ENCODE data around the gene ATG3. TPM values are rescaled to one million over a fixed set of nuclear protein-coding genes. Genes with fewer than 3 reads are reported as not detected.
A peak's percentile ranks its signal among the peaks of the same experiment; 100 is the strongest.
"Not testable (repeated sequence)": the region's sequence is repeated elsewhere in the genome, so short reads cannot be mapped to it uniquely, and the experiment has no call there.

Gene ATG3
- 84.6 and 103 TPM in 2 replicates for total RNA-seq

GRCh38 chr3:112561734-112562529, at the start of gene ATG3, which contains the start of gene SLC35A5:
TSS of gene ATG3 (minus strand) at chr3:112561962. CDS start at chr3:112561528, 434 bp downstream.
TSS of gene SLC35A5 (plus strand) at chr3:112562045. CDS start at chr3:112563404, 1,359 bp downstream.
- peak; percentile 99 for DNase-seq

- no peak for DNase-seq
Measured at GRCh38 chr3:112610121-112610520, 48.4 kb upstream of the ATG3 start.

DNA sequence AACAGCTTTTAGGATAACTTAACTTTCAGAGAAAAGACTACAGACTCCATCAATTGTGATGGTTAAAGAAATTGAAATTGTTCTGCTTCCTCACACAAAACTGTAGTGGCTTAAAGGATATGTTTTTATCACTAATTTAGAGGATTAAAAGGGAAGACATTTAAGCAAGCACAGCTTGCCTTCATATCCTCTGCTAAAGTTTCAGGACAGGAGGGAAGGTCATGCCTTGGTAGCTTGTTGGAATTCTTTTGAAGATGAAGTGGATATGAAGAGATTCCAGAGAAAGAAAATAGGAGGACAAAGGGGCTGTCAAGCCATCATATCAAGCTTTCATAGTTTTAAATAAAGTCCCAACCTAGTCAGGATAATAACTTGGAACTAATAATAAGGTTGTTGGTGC, 46.1 kb upstream of the ATG3 start:
- DNase-seq = no peak

- DNase-seq = no peak
Measured at GRCh38 chr3:112606098-112606497, 44.3 kb upstream of the ATG3 start.

- DNase-seq = peak; percentile 99
Measured at GRCh38 chr3:112605285-112605684, 43.5 kb upstream of the ATG3 start.

DNA sequence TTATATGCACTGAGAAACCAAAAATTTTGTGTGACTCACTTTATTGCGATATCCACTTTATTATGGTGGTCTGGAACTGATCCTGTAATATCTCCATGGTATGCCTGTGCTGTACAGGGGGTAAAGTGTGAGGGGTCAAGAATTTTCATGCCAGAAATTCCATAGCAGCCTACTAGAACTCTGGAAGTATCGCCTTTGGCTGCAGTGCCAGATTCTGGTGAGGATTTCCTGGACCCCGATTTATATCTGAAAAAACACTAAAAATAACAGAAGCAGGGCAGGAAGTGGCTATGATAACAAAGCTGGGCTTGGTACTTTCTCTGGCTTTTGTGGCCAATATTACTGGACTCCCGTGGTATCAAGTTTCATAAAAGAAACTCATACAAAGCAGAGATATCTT, 42.8 kb upstream of the ATG3 start:
- peak; percentile 93 for DNase-seq

DNA sequence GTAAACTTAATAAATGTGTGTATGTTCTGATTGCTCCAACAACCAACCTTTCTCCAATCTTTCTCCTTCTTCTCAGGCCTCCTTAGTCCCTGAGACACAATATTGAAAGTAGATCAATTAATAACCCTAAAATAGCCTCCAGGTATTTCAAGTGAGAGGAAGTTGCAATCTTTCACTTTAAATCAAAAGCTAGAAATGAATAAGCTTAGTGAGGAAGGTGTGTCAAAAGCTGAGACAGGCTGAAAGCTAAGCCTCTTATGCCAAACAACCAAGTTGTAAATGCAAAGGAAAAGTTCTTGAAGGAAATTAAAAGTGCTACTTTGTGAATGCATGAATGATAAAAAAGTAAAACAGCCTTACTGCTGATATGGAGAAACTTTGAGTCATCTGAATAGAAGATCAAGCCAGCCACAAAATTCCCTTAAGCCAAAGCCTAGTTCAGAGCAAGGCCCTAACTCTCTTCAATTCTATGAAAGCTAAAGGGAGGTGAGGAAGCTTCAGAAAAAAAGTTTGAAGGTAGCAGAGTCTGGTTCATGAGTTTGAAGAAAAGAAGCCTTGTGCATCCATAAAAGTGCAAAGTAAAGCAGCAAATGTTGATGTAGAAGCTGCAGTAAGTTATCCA, 40.6 kb upstream of the ATG3 start:
- DNase-seq = no peak

DNA sequence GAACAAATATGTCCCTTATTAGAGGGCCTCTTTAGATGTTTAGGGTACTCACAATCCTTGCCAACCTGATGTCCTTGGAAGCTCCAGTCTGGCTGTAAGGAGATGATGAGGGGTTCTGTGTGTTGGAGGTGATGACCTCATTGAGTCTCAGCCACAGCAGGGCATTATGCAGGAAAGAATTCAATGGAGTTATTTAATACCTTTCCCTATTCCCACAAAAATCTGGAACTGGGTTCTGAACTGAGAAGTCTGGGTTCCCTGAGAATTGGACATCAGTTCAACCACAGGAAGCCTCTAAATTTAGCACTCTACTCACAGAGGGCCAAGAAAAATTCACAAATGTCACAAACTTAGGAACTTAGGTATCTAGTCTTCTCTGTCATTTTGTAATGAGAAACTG, 37.0 kb upstream of the ATG3 start:
- DNase-seq = no peak

GRCh38 chr3:112597945-112598344, 36.2 kb upstream of the ATG3 start:
- DNase-seq = no peak

DNA sequence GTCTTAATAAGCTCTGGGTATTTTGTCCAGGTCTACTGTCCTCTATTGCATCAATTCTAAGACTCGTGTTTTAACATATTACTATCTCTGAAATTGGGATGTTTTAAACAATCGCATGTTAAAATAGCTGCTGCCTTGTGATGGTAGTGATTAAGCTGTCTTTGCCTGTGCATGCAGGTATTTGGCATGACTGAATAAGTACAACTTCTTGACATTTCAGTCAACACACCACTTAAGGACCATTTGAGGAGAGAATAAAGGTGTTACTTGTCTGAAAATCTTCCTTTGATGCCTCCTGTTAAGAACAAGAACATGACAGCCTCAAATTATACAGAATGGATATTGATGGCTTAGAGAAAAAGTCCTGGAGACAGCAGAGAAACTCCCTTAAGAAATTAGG, 33.1 kb upstream of the ATG3 start:
- DNase-seq = no peak

DNA sequence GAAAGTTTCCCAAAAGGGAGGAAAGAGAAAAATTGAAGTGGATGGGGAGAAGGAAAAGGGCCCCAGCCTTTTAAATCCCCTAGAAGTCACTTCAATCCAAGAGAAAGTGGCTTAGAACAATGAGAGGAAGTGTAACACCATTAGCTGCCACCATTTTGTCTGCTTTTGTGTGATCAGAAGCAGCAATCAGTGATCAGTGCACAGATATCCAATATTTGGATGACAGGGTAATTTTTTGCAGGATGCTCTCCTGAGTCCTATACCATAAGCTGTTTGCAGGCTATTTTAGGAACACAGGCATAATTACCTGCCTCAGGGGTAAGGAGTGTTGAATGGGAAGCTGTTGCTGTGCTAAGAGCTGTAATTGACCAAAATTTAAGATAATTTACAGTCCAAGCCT, 31.5 kb upstream of the ATG3 start:
- DNase-seq = no peak

DNA sequence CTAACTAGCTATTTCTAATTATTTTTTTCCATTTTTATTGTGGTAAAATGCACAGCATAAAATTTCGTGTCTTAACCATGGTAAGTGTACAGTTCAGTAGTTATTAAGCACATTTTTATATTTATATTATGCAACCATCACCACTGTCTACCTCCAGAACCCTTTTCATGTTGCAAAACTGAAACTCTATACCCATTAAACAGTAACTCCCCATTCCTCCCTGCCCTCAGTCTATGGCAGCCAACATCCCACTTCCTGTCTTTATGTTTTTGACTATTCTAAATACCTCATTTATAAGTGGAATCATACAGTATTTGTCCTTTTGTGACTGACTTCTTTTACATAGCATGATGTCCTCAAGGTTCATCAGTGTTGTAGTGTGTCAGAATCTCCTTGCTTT, 25.6 kb upstream of the ATG3 start:
- DNase-seq = no peak

DNA sequence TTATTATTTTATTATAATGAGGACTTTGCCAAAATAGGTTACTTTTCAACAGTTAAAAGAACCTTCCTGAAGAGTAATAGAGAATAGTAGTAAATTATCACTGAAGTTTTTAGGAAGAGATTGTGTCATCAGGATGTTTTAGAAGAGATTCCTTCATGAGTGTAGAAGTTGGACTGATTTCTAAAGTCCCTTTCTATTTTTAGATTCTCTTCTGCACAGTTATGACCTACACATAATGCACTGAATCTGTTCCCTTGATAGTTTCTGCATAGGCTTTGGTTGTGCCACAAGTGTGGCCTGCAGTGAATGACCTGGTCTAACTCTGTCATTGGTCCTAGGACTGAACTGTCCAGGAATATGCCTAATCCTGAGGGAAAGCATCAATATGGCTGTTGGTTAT, 24.0 kb upstream of the ATG3 start:
- no peak for DNase-seq

DNA sequence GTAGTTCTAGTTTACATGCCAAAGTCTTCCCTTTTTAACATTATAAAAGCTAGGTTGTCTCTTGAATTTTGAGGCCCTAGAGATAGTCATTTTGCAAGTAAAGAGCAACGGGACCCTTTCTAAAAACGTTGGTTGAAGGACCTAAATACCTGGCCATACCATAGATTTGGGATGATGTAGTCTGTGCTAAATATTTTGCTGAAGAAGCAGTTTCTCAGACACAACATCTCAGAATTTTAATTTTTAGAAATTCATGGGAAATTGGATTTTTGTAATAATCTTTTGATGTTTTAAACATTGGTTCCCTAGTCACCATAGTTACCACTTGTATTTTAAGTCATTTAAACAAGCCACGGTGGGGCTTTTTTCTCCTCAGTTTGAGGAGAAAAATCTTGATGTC, 21.3 kb upstream of the ATG3 start:
- no peak for DNase-seq

GRCh38 chr3:112582244-112582874, 20.6 kb upstream of the ATG3 start:
- peak; percentile 88 for DNase-seq

- no peak for DNase-seq
Measured at GRCh38 chr3:112579697-112580096, 17.9 kb upstream of the ATG3 start.

DNA sequence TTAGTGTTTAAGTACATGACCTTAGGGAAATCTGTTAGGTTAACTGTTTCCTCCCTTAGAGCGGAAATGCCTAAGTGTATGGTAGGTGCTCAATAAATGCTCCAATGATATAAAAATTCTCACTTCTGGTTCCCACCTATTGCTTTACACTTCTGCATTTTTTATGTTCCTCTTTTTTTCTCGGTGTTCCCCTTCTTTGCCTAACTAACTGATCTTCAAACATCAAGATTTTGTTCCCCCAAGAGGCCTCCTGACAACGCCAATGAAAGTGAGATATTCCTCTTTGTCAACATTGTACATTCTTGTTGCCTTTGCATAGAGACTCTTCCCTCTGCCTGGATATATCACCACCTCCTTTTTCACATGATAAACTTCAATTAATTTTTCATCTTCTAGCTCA, 17.5 kb upstream of the ATG3 start:
- DNase-seq = no peak

GRCh38 chr3:112572701-112573100, 10.9 kb upstream of the ATG3 start:
- no peak for DNase-seq

DNA sequence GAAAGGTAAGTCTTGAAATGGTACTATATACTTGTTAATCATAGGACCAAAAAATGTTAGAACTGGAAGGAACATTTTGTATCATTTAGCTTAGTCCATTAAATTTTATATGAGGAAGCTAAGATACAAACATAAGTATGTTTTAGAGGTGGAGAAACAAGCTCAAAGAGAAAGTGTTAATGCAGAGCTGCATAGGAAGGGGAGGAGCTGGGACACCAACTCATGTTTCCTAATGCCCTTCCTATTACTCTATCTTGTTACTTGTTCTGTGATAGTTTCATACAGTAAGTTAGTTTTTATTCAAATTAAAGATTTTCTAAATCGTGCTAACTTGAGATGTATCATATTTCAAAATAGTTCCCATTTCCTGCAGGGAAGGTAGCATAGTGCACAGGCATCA, 7.5 kb upstream of the ATG3 start:
- peak; percentile 33 for DNase-seq

- DNase-seq = peak; percentile 29
Measured at GRCh38 chr3:112568642-112569041, 6.9 kb upstream of the ATG3 start.

GRCh38 chr3:112564940-112565305, 3.2 kb upstream of the ATG3 start:
- DNase-seq = no peak

- not testable (repeated sequence) for DNase-seq
Measured at GRCh38 chr3:112564247-112564939, 2.6 kb upstream of the ATG3 start.

GRCh38 chr3:112561484-112561733, 353 bp downstream of the ATG3 start:
- no peak for DNase-seq

Measured in dermis blood vessel endothelial cell (primary cell).